ENCODE data around the gene BTBD8.
"Not testable (repeated sequence)": the region's sequence is repeated elsewhere in the genome, so short reads cannot be mapped to it uniquely, and the experiment has no call there.

DNA sequence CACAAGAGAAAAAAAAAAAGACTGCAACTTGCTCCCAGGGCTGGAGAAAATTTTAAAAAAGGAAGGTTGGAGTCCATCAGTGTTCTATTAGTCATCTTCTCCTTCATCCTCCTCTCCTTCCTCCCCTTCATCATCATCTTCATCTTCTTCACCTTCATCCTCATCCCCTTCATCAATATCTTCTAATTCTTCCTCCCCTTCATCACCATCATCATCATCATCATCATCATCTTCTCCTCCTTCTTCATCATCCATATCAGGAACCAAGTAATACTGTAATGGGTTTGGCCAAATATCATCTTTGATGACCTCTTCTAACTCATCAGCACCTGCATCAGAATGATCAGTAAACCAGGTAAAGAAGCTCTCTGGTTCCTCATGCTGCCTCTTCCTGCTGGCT, 5.7 kb upstream of the BTBD8 start:
- TF ChIP-seq POLR2A (IDR thresholded peaks at IDR 0.05; ENCODE audit: low read depth, low read length); CTCF (conservative IDR thresholded peaks at IDR 0.05; ENCODE audit: low read depth, low read length); CEBPB (IDR thresholded peaks at IDR 0.05; ENCODE audit: low read depth, low read length); SMC3 (IDR thresholded peaks at IDR 0.05; ENCODE audit: low read depth, low read length); CHD1 (IDR thresholded peaks at IDR 0.05; ENCODE audit: low read depth, low read length); RAD21 (IDR thresholded peaks at IDR 0.05; ENCODE audit: low read length): not testable (repeated sequence)
- TF ChIP-seq, protein P1, sequence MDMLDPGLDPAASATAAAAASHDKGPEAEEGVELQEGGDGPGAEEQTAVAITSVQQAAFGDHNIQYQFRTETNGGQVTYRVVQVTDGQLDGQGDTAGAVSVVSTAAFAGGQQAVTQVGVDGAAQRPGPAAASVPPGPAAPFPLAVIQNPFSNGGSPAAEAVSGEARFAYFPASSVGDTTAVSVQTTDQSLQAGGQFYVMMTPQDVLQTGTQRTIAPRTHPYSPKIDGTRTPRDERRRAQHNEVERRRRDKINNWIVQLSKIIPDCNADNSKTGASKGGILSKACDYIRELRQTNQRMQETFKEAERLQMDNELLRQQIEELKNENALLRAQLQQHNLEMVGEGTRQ (IDR thresholded peaks at IDR 0.05; ENCODE audit: low read depth, low read length) = not testable (repeated sequence)

Measured in IMR-90 (cell line).